ENCODE measurements around the gene NR2F1-AS1.

The NR2F1-AS1 gene

DNA sequence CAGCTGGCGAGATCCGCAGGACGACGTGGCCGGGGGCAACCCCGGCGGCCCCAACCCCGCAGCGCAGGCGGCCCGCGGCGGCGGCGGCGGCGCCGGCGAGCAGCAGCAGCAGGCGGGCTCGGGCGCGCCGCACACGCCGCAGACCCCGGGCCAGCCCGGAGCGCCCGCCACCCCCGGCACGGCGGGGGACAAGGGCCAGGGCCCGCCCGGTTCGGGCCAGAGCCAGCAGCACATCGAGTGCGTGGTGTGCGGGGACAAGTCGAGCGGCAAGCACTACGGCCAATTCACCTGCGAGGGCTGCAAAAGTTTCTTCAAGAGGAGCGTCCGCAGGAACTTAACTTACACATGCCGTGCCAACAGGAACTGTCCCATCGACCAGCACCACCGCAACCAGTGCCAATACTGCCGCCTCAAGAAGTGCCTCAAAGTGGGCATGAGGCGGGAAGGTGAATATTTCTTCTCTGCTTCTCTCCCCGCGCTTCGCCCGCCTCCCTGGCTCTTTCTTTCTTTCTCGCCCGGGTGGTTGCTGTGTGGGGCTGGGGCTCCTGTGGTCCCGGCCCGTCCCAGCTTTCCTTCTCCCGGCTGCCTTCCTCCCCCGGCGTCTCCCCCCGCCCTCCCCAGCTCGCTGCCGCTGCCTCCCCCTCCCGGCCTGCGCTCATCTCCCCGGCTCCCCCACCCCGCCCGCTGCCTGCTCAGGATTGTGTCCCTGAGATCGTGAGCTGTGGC lies 4.2 kb upstream of the NR2F1-AS1 start:
- TF ChIP-seq FOXP2 (optimal IDR thresholded peaks at IDR 0.05; ENCODE audit: borderline replicate concordance, extremely low read depth, extremely low read length, insufficient read depth) (no peak), POLR2AphosphoS5 (IDR thresholded peaks at IDR 0.05; ENCODE audit: low read depth, low read length) (no peak), TAF1 (IDR thresholded peaks at IDR 0.05; ENCODE audit: borderline replicate concordance, insufficient read depth, low read length) (no peak)

GRCh38 chr5:93584596-93585040 lies 3.6 kb upstream of the NR2F1-AS1 start:
- TF ChIP-seq FOXP2 (optimal IDR thresholded peaks at IDR 0.05; ENCODE audit: borderline replicate concordance, extremely low read depth, extremely low read length, insufficient read depth) (no peak), REST (IDR thresholded peaks at IDR 0.05; ENCODE audit: insufficient read depth in 1 of 2, low read depth in 2 of 2, low read length in 2 of 2) (no peak), POLR2AphosphoS5 (IDR thresholded peaks at IDR 0.05; ENCODE audit: low read depth, low read length) (no peak), TAF1 (IDR thresholded peaks at IDR 0.05; ENCODE audit: borderline replicate concordance, insufficient read depth, low read length) (no peak), SIN3A (IDR thresholded peaks at IDR 0.05; ENCODE audit: borderline replicate concordance, insufficient read depth, low read length) (no peak)

DNA sequence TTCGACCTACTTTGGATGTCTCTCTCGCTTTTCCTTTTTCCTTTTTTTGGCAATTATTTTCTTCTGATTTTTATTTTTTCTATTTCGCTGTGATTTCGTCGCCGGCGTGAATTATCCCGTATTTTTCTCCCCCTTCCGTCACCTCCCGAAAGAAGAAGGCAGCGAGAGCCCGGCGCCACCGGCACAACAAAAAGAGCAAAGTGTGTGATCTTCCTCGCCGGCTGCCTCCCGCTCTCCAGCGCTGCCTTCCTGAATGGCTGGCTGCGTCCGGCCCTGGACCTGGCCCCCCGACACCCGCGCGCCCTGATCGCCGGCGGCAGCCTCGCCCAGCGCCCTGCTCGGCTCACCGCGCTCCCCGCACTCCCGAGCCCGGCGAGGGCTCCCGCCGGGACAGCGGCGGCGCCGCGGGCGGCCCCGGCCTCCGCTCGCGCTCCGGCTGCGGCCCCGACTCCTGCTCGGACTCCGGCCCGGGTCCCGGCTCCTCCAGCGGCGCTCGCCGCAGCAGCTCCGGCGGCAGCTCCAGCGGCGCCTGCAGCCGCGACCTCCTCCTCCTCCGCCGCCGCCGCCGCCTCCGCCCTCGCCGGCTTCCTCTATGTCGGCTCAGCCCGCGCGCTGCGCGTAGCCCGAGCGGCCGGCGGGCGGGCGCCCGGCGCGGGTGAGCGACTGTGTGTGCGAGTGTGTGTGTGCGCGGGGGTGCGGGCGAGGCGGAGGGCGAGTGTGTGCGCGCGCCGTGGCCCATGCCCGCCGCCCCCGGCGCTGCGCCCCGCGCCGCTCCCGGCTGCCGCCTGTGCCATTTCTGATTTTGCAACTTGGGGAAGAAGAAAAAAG lies 3.0 kb upstream of the NR2F1-AS1 start:
- TF ChIP-seq SIN3A (IDR thresholded peaks at IDR 0.05; ENCODE audit: borderline replicate concordance, insufficient read depth, low read length): no peak

DNA sequence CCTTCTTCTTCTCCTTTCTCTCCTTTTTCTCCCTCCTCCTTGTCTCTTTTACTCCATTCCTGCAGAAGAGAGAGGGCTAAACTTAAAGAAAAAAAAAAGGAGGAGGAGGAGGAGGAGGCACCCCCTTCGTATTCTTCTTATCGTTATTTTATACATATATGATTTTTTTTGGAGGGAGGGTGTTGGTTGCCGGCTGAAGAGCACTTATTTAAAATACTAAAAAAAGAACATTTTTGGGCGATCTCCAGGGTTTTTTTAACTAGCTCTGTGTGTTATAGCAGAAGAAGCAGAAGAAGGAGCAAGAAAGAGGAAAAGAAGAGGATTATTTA lies 2.4 kb upstream of the NR2F1-AS1 start:
- TF ChIP-seq POLR2AphosphoS5 (IDR thresholded peaks at IDR 0.05; ENCODE audit: low read depth, low read length) (no peak), FOXP2 (optimal IDR thresholded peaks at IDR 0.05; ENCODE audit: borderline replicate concordance, extremely low read depth, extremely low read length, insufficient read depth) (no peak), TAF1 (IDR thresholded peaks at IDR 0.05; ENCODE audit: borderline replicate concordance, insufficient read depth, low read length) (no peak), REST (IDR thresholded peaks at IDR 0.05; ENCODE audit: insufficient read depth in 1 of 2, low read depth in 2 of 2, low read length in 2 of 2) (no peak), SIN3A (IDR thresholded peaks at IDR 0.05; ENCODE audit: borderline replicate concordance, insufficient read depth, low read length) (no peak)

- TF ChIP-seq FOXP2 (optimal IDR thresholded peaks at IDR 0.05; ENCODE audit: borderline replicate concordance, extremely low read depth, extremely low read length, insufficient read depth) (no peak), REST (IDR thresholded peaks at IDR 0.05; ENCODE audit: insufficient read depth in 1 of 2, low read depth in 2 of 2, low read length in 2 of 2) (0 out of 4 replicates have a peak, but pooled peaks of 1 of the 2 experiments have one; percentile 16), TAF1 (IDR thresholded peaks at IDR 0.05; ENCODE audit: borderline replicate concordance, insufficient read depth, low read length) (peak; percentile 59; the same call in 1 of the 2 replicates)
Measured at GRCh38 chr5:93582677-93583438, 1.8 kb upstream of the NR2F1-AS1 start, which contains the start of gene NR2F1. NR2F1 (plus strand) TSS chr5:93583222; CDS start chr5:93585024, 1,802 bp downstream.
